H54 (cell line): ENCODE results near the gene DLX5.
A peak's percentile ranks its signal among the peaks of the same experiment; 100 is the strongest.

Source experiments
- DNase-seq: peaks from one replicate; pipeline ENCODE4 v3.0.0; 2011; ENCODE audit warnings: low spot score, mixed read lengths; ENCODE audit not compliant: insufficient read length
- FAIRE-seq: peaks from 3 replicates; lab custom pipeline; 2011; peaks lifted over from hg19 to GRCh38; lab: Jason Lieb, UNC
- POLR2A ChIP-seq: IDR thresholded peaks from 2 replicates; pipeline ENCODE4 v1.6.1; 2011; ENCODE audit warnings: low read depth, mild to moderate bottlenecking, low read length

DLX5 gene

DNA sequence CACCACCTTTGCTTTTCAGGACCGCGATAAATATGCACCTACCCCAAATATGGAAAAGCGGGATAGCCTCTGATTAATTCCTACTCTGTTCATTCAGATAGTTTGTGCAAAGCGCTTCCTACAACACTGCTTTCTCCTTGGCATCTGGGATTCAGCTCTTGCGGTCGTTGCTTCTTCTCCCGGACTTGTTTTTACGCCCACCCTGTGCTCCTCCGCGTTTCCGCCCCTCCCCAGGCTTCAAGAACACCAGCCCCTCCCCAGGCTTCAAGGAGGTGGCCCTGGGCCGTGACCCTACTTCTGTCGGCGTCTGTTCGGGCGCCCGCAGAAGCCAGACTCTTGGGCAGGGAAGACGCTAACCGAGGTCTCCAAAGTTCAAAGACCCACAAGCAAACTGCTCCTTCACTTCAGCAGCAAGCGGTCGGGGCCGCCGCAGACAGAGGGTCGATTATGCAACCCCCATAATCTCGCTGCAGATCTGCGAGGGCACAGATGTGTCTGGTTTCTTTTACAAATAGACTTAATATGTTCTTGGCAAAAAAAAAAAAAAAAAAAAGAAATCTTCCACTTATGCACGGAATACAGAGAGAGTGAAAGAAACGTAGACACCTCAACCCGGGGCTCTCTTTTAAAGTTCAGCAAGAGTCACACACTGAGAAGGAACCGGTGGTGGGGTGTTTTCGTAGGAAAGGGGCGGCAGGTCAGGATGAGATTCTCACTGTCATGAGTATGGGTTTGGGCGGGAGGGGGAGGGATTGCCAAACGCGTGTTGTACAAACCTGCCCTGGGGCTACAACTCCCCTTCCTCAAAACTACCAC is 1.9 kb downstream of the DLX5 start:
- DNase-seq, result no peak
- no peak for TF ChIP-seq POLR2A
- no peak for FAIRE-seq

DNA sequence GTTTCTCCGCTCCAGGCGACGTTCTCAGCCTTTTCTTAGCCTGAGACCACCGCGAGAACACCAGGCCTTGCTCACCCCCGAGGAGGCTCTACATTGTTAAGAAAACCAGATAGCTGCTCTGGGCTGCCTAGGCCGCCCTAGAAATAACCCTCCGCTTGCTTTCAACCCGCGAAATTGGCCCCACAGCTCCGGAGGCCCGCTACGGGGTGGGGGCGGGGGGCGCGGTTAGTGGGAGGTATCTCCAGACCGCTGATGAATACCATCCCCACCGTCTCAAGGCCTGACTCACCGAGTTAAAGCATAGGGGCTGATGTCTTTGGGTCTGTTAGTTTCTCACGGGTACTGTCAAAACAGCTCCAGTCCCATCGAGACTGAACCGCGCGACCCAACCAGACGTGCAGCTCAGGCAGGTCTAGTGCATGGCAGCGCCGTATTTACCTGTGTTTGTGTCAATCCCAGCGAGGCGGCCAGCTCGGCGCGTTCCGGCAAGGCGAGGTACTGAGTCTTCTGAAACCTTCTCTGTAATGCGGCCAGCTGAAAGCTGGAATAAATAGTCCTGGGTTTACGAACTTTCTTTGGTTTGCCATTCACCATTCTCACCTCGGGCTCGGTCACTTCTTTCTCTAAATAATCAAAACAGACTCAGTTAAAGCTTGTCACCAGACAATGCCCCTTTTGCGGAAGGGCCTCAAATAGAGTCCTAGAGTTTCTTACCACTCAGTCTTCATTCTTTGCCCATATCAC is 2.7 kb downstream of the DLX5 start:
- DNase-seq (no peak), FAIRE-seq (no peak)
- no peak for TF ChIP-seq POLR2A

DNA sequence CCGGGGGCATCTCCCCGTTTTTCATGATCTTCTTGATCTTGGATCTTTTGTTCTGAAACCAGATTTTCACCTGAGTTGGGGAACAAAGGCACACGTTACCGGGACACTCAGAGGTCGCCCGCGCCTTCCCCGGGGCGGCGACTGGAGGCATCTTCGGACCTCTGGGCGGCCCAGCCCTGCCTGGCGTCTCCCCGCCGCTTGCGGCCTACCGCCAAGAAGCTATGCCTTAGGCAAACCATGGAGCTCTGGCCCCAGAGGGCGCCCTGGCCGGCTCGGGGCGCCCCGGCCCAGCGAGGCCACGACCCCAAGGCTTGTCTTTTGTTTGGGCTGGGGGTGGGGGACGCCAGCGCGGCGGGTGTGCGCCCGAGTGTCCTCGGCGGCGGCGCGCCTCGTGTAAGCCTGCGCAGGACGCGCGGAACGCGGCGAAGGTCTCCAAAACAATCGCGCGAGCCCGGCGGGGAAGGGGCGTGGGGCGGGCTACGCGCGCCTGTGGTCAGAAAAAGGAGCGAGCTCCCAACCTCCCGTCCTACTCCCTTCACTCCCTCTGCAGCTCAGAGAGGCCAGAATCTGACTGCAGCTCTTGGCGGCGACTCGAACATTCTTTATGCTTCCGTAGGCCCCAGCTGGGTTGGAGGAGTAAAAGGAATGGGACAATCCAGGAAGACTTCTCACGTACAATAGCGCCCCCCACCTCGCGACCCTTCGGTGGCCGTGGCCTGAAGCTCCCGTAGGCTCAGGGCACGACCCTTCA is 3.5 kb downstream of the DLX5 start:
- TF ChIP-seq POLR2A, result no peak
- FAIRE-seq, result no peak
- DNase-seq, result no peak

DNA sequence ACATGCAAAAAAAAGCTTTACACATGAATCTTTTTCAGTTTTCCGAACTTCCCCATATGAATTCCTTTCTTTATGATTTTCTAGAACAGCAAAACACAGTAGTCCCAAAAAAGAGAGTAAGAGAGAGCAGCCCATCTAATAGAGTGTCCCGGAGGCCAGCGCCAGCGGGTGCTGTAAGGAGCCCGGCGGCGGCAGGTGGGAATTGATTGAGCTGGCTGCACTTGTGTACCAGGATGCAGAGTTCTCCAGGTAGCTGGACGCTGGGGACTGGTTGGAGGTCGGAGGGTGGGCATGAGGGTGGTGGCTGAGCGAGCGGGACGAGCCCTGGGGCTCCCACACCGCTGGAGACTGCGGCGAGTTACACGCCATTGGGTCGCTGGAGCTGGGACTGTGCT is 4.0 kb downstream of the DLX5 start:
- no peak for FAIRE-seq
- TF ChIP-seq POLR2A, result no peak

GRCh38 chr7:97019710-97020225 is 4.9 kb downstream of the DLX5 start:
- FAIRE-seq, result no peak
- no peak for TF ChIP-seq POLR2A
- no peak for DNase-seq

More for the DNA sequence above, 4.0 kb downstream of the DLX5 start:
- no peak for DNase-seq

- FAIRE-seq, result no peak
- no peak for DNase-seq
- TF ChIP-seq POLR2A, result no peak
Measured at GRCh38 chr7:97018791-97019531, 5.7 kb downstream of the DLX5 start.

DNA sequence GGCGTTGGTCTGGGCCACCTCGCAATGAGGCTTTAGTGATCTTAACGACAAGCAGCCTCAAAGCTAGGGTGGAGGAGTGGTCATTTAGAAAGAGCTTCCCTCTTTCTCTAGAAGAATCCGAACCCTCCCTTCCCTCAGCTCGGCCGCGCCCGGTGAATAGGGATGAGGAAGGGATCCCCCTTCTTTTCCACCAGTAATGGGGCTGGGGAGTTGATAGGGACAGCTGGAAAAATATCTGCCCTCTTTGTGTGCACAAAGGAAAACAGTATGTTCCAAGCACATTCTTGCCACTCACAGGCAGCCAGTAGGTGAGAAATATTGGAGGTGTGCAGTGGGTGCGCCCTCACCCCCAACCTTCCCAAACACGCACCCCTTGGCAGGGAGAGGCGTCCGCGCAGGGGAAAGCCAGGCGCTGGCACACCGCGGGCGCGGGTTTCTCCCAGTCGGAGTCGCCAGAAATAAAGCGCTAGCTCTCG is 6.5 kb downstream of the DLX5 start:
- no peak for FAIRE-seq
- no peak for DNase-seq
- no peak for TF ChIP-seq POLR2A

- FAIRE-seq (no peak), DNase-seq (no peak)
- no peak for TF ChIP-seq POLR2A
Measured at GRCh38 chr7:97017192-97018125, 7.2 kb downstream of the DLX5 start.

DNA sequence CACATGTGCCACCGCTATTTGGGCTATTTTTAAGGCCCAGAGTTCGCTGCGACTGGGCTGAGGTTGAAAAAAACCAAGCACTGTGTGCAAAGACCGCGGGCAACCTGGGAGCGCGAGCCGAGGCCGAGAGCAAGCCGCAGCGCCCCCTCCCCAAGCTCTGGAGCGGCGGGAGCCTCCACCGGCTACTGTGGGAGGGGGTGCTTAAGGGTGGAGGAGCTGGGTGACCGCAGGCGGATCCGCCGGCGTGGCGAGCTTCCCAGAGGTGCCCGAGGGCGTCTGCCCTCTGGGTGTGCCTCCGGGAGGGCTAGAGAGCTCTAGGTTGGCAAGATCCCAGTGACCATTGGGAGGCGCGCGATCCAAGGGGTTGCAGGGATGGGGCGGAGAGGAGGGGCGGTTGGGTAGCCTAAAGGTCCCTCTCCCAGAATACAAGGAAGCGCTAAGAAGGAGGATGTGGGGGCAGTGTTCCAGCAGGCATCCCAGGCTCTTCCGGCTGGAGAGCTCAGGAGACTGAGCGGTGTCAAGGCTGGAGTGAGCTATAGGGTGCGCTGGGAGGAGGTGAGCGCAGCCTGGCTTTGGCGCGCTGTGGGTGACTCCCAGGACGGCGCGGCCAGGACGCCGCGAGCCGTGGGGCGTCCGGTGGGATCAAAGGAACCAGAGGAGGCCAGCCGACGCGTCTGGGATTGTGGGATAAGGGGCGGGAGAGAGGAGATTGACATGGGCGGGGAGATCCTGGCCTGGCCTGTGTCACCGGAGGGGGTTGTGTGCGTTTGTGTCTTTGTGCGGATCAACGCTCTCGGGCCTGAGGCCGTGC is 8.0 kb downstream of the DLX5 start:
- FAIRE-seq (no peak), DNase-seq (peak; percentile 68)
- TF ChIP-seq POLR2A, result peak; percentile 40

- no peak for FAIRE-seq
- TF ChIP-seq POLR2A, result no peak
- DNase-seq, result no peak
Measured at GRCh38 chr7:97015756-97016380, 8.8 kb downstream of the DLX5 start.

DNA sequence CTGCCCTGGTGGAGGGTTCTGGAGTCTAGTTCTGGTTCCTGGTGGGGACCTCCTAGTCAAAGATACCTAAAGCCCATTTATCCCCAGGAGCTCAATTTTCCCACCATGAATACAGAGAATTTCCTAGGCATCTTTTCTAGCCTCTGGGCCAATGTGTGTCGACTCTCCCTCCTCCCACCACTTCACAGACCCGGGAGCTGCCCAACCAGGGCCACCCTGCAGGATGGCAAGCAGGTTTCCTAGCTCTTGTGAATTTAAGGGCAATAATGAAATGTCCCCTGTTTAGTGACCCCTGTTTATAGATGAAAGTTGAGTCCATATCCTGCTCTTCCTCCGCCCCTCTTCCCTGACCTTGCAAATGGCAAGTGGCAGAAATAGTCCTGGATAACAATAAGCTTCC is 9.4 kb downstream of the DLX5 start:
- no peak for TF ChIP-seq POLR2A
- DNase-seq (no peak), FAIRE-seq (no peak)
